HEK293T (cell line): ENCODE results near the gene ARHGAP26.

ENCODE experiments used
- CTCF ChIA-PET: fragments of 350-600 bp; formaldehyde crosslinking; extraction: SDS; loops from one replicate; lab custom pipeline; 2021; ENCODE audit warnings: antibody characterized with exemption, inconsistent platforms; lab: Yijun Ruan, JAX
- POLR2A ChIA-PET: fragments of 350-600 bp; formaldehyde crosslinking; extraction: SDS; loops from one replicate; lab custom pipeline; 2020; ENCODE audit warnings: antibody characterized with exemption, inconsistent platforms; lab: Yijun Ruan, JAX
- DNase-seq: peaks from one replicate; pipeline ENCODE4 v3.0.0; 2012; ENCODE audit warnings: mixed read lengths; ENCODE audit errors: extremely low spot score
- ARNT ChIP-seq: fragments of 450-650 bp; IDR thresholded peaks from 2 replicates; pipeline ENCODE4 v1.6.1; 2017; ENCODE audit warnings: mild to moderate bottlenecking
- BHLHE40 ChIP-seq: fragments of 450-650 bp; IDR thresholded peaks from 2 replicates; pipeline ENCODE4 v1.6.1; 2016; ENCODE audit warnings: mild to moderate bottlenecking, moderate library complexity, borderline replicate concordance
- CTBP1 ChIP-seq: fragments of 450-650 bp; IDR thresholded peaks from 2 replicates; pipeline ENCODE4 v1.6.1; 2016; ENCODE audit warnings: borderline replicate concordance
- ELF4 ChIP-seq: fragments of 450-650 bp; IDR thresholded peaks from 2 replicates; pipeline ENCODE4 v1.6.1; 2017; ENCODE audit warnings: antibody characterized with exemption
- FOXA1 ChIP-seq: fragments of 450-650 bp; IDR thresholded peaks from 2 replicates; pipeline ENCODE4 v1.6.1; 2016; ENCODE audit warnings: mild to moderate bottlenecking
- FOXK2 ChIP-seq: fragments of 450-650 bp; IDR thresholded peaks from 2 replicates; pipeline ENCODE4 v1.6.1; 2016; ENCODE audit warnings: mild to moderate bottlenecking
- FOXM1 ChIP-seq: fragments of 450-650 bp; IDR thresholded peaks from 2 replicates; pipeline ENCODE4 v1.6.1; 2017; ENCODE audit warnings: mild to moderate bottlenecking, borderline replicate concordance
- HDGF ChIP-seq: fragments of 450-650 bp; IDR thresholded peaks from 2 replicates; pipeline ENCODE4 v1.6.1; 2017; ENCODE audit warnings: antibody characterized with exemption, borderline replicate concordance
- L3MBTL2 ChIP-seq: fragments of 450-650 bp; conservative IDR thresholded peaks from 2 replicates; pipeline ENCODE4 v1.6.1; 2016; ENCODE audit warnings: mild to moderate bottlenecking
- LEF1 ChIP-seq: fragments of 450-650 bp; IDR thresholded peaks from 2 replicates; pipeline ENCODE4 v1.6.1; 2017; ENCODE audit warnings: mild to moderate bottlenecking, borderline replicate concordance
- NFRKB ChIP-seq: fragments of 450-650 bp; IDR thresholded peaks from 2 replicates; pipeline ENCODE4 v1.6.1; 2016; ENCODE audit warnings: mild to moderate bottlenecking, moderate library complexity
- PKNOX1 ChIP-seq: fragments of 450-650 bp; IDR thresholded peaks from 2 replicates; pipeline ENCODE4 v1.6.1; 2016
- SP1 ChIP-seq: fragments of 450-650 bp; IDR thresholded peaks from 2 replicates; pipeline ENCODE4 v1.6.1; 2017
- SUZ12 ChIP-seq: fragments of 450-650 bp; IDR thresholded peaks from 2 replicates; pipeline ENCODE4 v1.6.1; 2016; ENCODE audit warnings: mild to moderate bottlenecking
- TARDBP ChIP-seq: fragments of 450-650 bp; IDR thresholded peaks from 2 replicates; pipeline ENCODE4 v1.6.1; 2016
- ZNF384 ChIP-seq: fragments of 450-650 bp; IDR thresholded peaks from 2 replicates; pipeline ENCODE4 v1.6.1; 2016

ARHGAP26 gene

GRCh38 chr5:142830241-142831008, 60.2 kb downstream of the ARHGAP26 start:
- ChIA-PET CTCF (interaction anchor here (0.7 to 0.8 kb wide), 2 partner anchors 9 to 17 kb away, joined by 3 to 4 read pairs; no protein-coding TSS in a partner anchor), POLR2A (interaction anchor here (1.0 kb wide), 1 partner anchor 15 kb away, joined by 3 read pairs; no protein-coding TSS in a partner anchor)
- TF ChIP-seq ELF4 (no peak), SP1 (no peak), FOXK2 (no peak), L3MBTL2 (no peak), ZNF384 (no peak), HDGF (no peak), LEF1 (no peak), FOXA1 (no peak), PKNOX1 (no peak), SUZ12 (no peak), CTBP1 (no peak), NFRKB (no peak), FOXM1 (no peak), ARNT (no peak)
- no peak for DNase-seq

- ChIA-PET POLR2A (no interaction called here), CTCF (no interaction called here)
- DNase-seq = no peak
- TF ChIP-seq FOXM1 (no peak), ELF4 (no peak), LEF1 (no peak), ARNT (no peak), TARDBP (no peak), PKNOX1 (no peak), CTBP1 (no peak), HDGF (no peak), FOXK2 (no peak), ZNF384 (no peak), FOXA1 (no peak), NFRKB (no peak)
These were observed 60.8 kb downstream of the ARHGAP26 start for GRCh38 chr5:142831009-142831383.

- ChIA-PET CTCF (interaction anchor here (0.7 kb wide), 1 partner anchor 147 kb away, joined by 5 read pairs; no protein-coding TSS in a partner anchor), POLR2A (no interaction called here)
- no peak for DNase-seq
- TF ChIP-seq CTBP1 (no peak), PKNOX1 (no peak), SUZ12 (no peak), FOXM1 (no peak), ZNF384 (no peak), ELF4 (no peak), HDGF (no peak), L3MBTL2 (no peak), LEF1 (no peak), BHLHE40 (no peak), ARNT (no peak), NFRKB (no peak), TARDBP (no peak), FOXA1 (no peak), SP1 (no peak)
These were observed 62.1 kb downstream of the ARHGAP26 start for GRCh38 chr5:142832263-142832662.

- CTCF ChIA-PET = interaction anchor here (0.8 kb wide), 1 partner anchor 120 kb away, joined by 3 read pairs; no protein-coding TSS in a partner anchor
- POLR2A ChIA-PET = interaction anchor here (1.2 kb wide), 1 partner anchor 10 kb away, joined by 3 read pairs; no protein-coding TSS in a partner anchor
- DNase-seq = no peak
- TF ChIP-seq L3MBTL2 (no peak), ARNT (no peak), NFRKB (no peak), TARDBP (no peak), SP1 (no peak), PKNOX1 (no peak), LEF1 (no peak), ELF4 (no peak)
These were observed 63.6 kb downstream of the ARHGAP26 start for GRCh38 chr5:142833517-142834449.

- DNase-seq = no peak
- CTCF ChIA-PET = interaction anchor here (0.8 kb wide), 1 partner anchor 121 kb away, joined by 3 read pairs; no protein-coding TSS in a partner anchor
- POLR2A ChIA-PET = interaction anchor here (1.2 kb wide), 1 partner anchor 10 kb away, joined by 3 read pairs; no protein-coding TSS in a partner anchor
- no peak for TF ChIP-seq FOXM1
- TF ChIP-seq SP1 = no peak
- TF ChIP-seq BHLHE40 = no peak
- no peak for TF ChIP-seq TARDBP
- no peak for TF ChIP-seq ELF4
- TF ChIP-seq ZNF384 = no peak
- no peak for TF ChIP-seq NFRKB
- TF ChIP-seq FOXK2 = no peak
- TF ChIP-seq ARNT = no peak
- TF ChIP-seq FOXA1 = no peak
- no peak for TF ChIP-seq LEF1
- no peak for TF ChIP-seq HDGF
- no peak for TF ChIP-seq PKNOX1
- TF ChIP-seq L3MBTL2 = no peak
- no peak for TF ChIP-seq SUZ12
These were observed 64.3 kb downstream of the ARHGAP26 start for GRCh38 chr5:142834504-142834903.
